Activated naive CD4-positive, alpha-beta T cell treated with anti-CD3 and anti-CD28 coated beads, Interleukin-2, amount 10 ng/mL, durations not matched to agents 7 days and 5 days (primary cell): ENCODE data around the gene AGRN.

ENCODE experiments used
- CTCF ChIA-PET: fragments of 350-600 bp; sonication (Branson Sonifier 250); formaldehyde crosslinking; loops from one replicate; lab custom pipeline; 2021; ENCODE audit warnings: antibody characterized with exemption; lab: Charles Lee
- DNase-seq: peaks from one replicate; pipeline ENCODE4 v3.0.0-alpha.2; 2020
- H3K27ac Mint-ChIP-seq: one replicate; pipeline ENCODE4 v1.8.0; 2021; ENCODE audit warnings: mild to moderate bottlenecking, moderate library complexity, mixed read lengths
- H3K27me3 Mint-ChIP-seq: one replicate; pipeline ENCODE4 v1.8.0; 2021; ENCODE audit warnings: mild to moderate bottlenecking, mixed read lengths
- H3K36me3 Mint-ChIP-seq: one replicate; pipeline ENCODE4 v1.8.0; 2021; ENCODE audit warnings: mixed read lengths
- H3K4me1 Mint-ChIP-seq: one replicate; pipeline ENCODE4 v1.8.0; 2021; ENCODE audit warnings: mixed read lengths
- H3K4me3 Mint-ChIP-seq: one replicate; pipeline ENCODE4 v1.8.0; 2021; ENCODE audit warnings: mild to moderate bottlenecking, moderate library complexity, mixed read lengths
- H3K9me3 Mint-ChIP-seq: one replicate; pipeline ENCODE4 v1.8.0; 2021; ENCODE audit warnings: mixed read lengths

Gene AGRN

GRCh38 chr1:1085171-1085841 is 65.4 kb downstream of the AGRN start:
- CTCF ChIA-PET = no interaction called here
- no peak for DNase-seq
- peaks cover 5% of the 10 kb centered on the region for H3K27me3 Mint-ChIP-seq
- no peaks in the 10 kb centered on the region for H3K36me3 Mint-ChIP-seq
- H3K27ac Mint-ChIP-seq = no peak overlapping the region
- H3K9me3 Mint-ChIP-seq = no peaks in the 10 kb centered on the region
- no peak overlapping the region for H3K4me3 Mint-ChIP-seq
- no peaks in the 10 kb centered on the region for H3K4me1 Mint-ChIP-seq

GRCh38 chr1:1085911-1086841 is 66.3 kb downstream of the AGRN start:
- H3K36me3 Mint-ChIP-seq = no peaks in the 10 kb centered on the region
- no peak overlapping the region for H3K4me3 Mint-ChIP-seq
- no peaks in the 10 kb centered on the region for H3K4me1 Mint-ChIP-seq
- no peak overlapping the region for H3K27ac Mint-ChIP-seq
- CTCF ChIA-PET = no interaction called here
- no peaks in the 10 kb centered on the region for H3K27me3 Mint-ChIP-seq
- DNase-seq = no peak
- H3K9me3 Mint-ChIP-seq = no peaks in the 10 kb centered on the region

GRCh38 chr1:1086911-1087341 is 67.0 kb downstream of the AGRN start:
- H3K4me3 Mint-ChIP-seq = no peak overlapping the region
- no peaks in the 10 kb centered on the region for H3K4me1 Mint-ChIP-seq
- H3K9me3 Mint-ChIP-seq = no peaks in the 10 kb centered on the region
- no peaks in the 10 kb centered on the region for H3K36me3 Mint-ChIP-seq
- DNase-seq = no peak
- no peaks in the 10 kb centered on the region for H3K27me3 Mint-ChIP-seq
- CTCF ChIA-PET = no interaction called here
- no peak overlapping the region for H3K27ac Mint-ChIP-seq

GRCh38 chr1:1087351-1088028 is 67.6 kb downstream of the AGRN start:
- CTCF ChIA-PET = no interaction called here
- Mint-ChIP-seq H3K9me3 (no peaks in the 10 kb centered on the region), H3K4me1 (no peaks in the 10 kb centered on the region), H3K4me3 (no peak overlapping the region), H3K36me3 (no peaks in the 10 kb centered on the region), H3K27ac (no peak overlapping the region), H3K27me3 (no peaks in the 10 kb centered on the region)
- DNase-seq = no peak

- H3K36me3 Mint-ChIP-seq = no peaks in the 10 kb centered on the region
- no peak overlapping the region for H3K27ac Mint-ChIP-seq
Measured at GRCh38 chr1:1088029-1088800, 68.3 kb downstream of the AGRN start.

GRCh38 chr1:1088801-1089680 is 69.1 kb downstream of the AGRN start:
- CTCF ChIA-PET = no interaction called here
- Mint-ChIP-seq H3K27me3 (no peaks in the 10 kb centered on the region), H3K9me3 (peaks cover 3% of the 10 kb centered on the region), H3K4me1 (no peaks in the 10 kb centered on the region), H3K27ac (no peak overlapping the region), H3K36me3 (no peaks in the 10 kb centered on the region), H3K4me3 (no peak overlapping the region)
- DNase-seq = no peak

More at GRCh38 chr1:1088029-1088800, 68.3 kb downstream of the AGRN start:
- no peaks in the 10 kb centered on the region for H3K27me3 Mint-ChIP-seq
- no peak overlapping the region for H3K4me3 Mint-ChIP-seq
- CTCF ChIA-PET = no interaction called here
- peaks cover 3% of the 10 kb centered on the region for H3K9me3 Mint-ChIP-seq
- H3K4me1 Mint-ChIP-seq = no peaks in the 10 kb centered on the region
- no peak for DNase-seq

- Mint-ChIP-seq H3K9me3 (peaks cover 5% of the 10 kb centered on the region), H3K36me3 (no peaks in the 10 kb centered on the region), H3K27ac (no peak overlapping the region), H3K4me1 (no peaks in the 10 kb centered on the region), H3K4me3 (no peak overlapping the region), H3K27me3 (no peaks in the 10 kb centered on the region)
- CTCF ChIA-PET = no interaction called here
- no peak for DNase-seq
Measured at GRCh38 chr1:1089731-1090423, 70.0 kb downstream of the AGRN start.

GRCh38 chr1:1090424-1091343 is 70.8 kb downstream of the AGRN start:
- H3K4me1 Mint-ChIP-seq = no peaks in the 10 kb centered on the region
- H3K27me3 Mint-ChIP-seq = no peaks in the 10 kb centered on the region
- no peaks in the 10 kb centered on the region for H3K36me3 Mint-ChIP-seq
- no peak for DNase-seq
- H3K27ac Mint-ChIP-seq = no peak overlapping the region
- CTCF ChIA-PET = no interaction called here
- H3K4me3 Mint-ChIP-seq = no peak overlapping the region
- H3K9me3 Mint-ChIP-seq = peaks cover 9% of the 10 kb centered on the region

- Mint-ChIP-seq H3K27ac (no peak overlapping the region), H3K9me3 (peaks cover 10% of the 10 kb centered on the region), H3K4me3 (no peak overlapping the region), H3K36me3 (no peaks in the 10 kb centered on the region), H3K4me1 (no peaks in the 10 kb centered on the region), H3K27me3 (no peaks in the 10 kb centered on the region)
- no peak for DNase-seq
- CTCF ChIA-PET = no interaction called here
Measured at GRCh38 chr1:1091344-1092148, 71.6 kb downstream of the AGRN start.

GRCh38 chr1:1092149-1092855 is 72.4 kb downstream of the AGRN start:
- CTCF ChIA-PET = no interaction called here
- no peak overlapping the region for H3K4me3 Mint-ChIP-seq
- no peak for DNase-seq
- peaks cover 10% of the 10 kb centered on the region for H3K9me3 Mint-ChIP-seq
- no peaks in the 10 kb centered on the region for H3K27me3 Mint-ChIP-seq
- no peaks in the 10 kb centered on the region for H3K4me1 Mint-ChIP-seq
- H3K27ac Mint-ChIP-seq = no peak overlapping the region
- H3K36me3 Mint-ChIP-seq = no peaks in the 10 kb centered on the region
